ENCODE results near the gene PPIE.
"Not testable (repeated sequence)": the region's sequence is repeated elsewhere in the genome, so short reads cannot be mapped to it uniquely, and the experiment has no call there.

DNA sequence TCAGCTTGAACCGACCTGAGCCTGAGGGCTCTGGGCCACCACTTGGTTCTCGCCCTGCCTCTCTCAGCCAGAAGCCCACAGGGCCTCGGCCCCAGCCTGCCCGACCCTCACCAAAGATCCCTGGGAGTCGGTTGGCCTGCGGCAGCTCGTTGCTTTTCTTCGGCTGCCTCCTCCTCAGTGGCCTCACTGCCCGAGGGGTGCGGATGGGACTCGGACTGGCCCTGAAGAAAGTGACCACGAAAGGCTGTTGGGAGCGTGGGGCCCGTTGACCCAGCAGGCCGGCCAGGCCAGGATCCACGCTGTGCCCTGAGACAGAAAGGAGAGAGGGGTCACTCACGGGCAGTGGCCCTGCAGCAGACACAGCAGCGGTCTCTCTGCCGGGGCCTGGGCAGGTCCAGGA lies 25.8 kb downstream of the PPIE start:
- TF ChIP-seq, protein P1, sequence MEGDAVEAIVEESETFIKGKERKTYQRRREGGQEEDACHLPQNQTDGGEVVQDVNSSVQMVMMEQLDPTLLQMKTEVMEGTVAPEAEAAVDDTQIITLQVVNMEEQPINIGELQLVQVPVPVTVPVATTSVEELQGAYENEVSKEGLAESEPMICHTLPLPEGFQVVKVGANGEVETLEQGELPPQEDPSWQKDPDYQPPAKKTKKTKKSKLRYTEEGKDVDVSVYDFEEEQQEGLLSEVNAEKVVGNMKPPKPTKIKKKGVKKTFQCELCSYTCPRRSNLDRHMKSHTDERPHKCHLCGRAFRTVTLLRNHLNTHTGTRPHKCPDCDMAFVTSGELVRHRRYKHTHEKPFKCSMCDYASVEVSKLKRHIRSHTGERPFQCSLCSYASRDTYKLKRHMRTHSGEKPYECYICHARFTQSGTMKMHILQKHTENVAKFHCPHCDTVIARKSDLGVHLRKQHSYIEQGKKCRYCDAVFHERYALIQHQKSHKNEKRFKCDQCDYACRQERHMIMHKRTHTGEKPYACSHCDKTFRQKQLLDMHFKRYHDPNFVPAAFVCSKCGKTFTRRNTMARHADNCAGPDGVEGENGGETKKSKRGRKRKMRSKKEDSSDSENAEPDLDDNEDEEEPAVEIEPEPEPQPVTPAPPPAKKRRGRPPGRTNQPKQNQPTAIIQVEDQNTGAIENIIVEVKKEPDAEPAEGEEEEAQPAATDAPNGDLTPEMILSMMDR (IDR thresholded peaks at IDR 0.05), result not testable (repeated sequence)
- not testable (repeated sequence) for TF ChIP-seq POLR2A (IDR thresholded peaks at IDR 0.05)
